LHCN-M2 (cell line): ENCODE data around the gene MRNIP. TPM values are rescaled to one million over a fixed set of nuclear protein-coding genes. Genes with fewer than 3 reads are reported as not detected.
"Not testable (repeated sequence)": the region's sequence is repeated elsewhere in the genome, so short reads cannot be mapped to it uniquely, and the experiment has no call there.

Source experiments
- DNase-seq: peaks from one replicate; pipeline ENCODE4 v3.0.0-alpha.2; 2012; ENCODE audit warnings: low read depth
- total RNA-seq: library from RNA; depleted of rRNA; stranded (reverse); fragments of >200 nt; gene quantifications from 2 replicates; pipeline ENCODE4 v1.2.3, GENCODE V29; 2014; rRNA removed

MRNIP gene
- total RNA-seq, 1 experiment from 2014 or later: 15.3 TPM

- DNase-seq: no peak
Measured at GRCh38 chr5:179793468-179794139, 65.0 kb downstream of the MRNIP start, which contains the start of gene LTC4S. Gene LTC4S, plus strand, starts transcription at chr5:179793986. Its CDS starts 95 bp downstream, at chr5:179794081.

- DNase-seq: no peak
Measured at GRCh38 chr5:179792612-179793467, 65.8 kb downstream of the MRNIP start.

GRCh38 chr5:179791881-179792611, 66.6 kb downstream of the MRNIP start:
- DNase-seq: no peak

GRCh38 chr5:179789278-179789677, 69.3 kb downstream of the MRNIP start:
- not testable (repeated sequence) for DNase-seq

GRCh38 chr5:179788193-179788854, 70.3 kb downstream of the MRNIP start:
- no peak for DNase-seq

Other genes with a start within 250 kb of the MRNIP start
- 374 and 422 TPM in 2 replicates for gene HNRNPH1, start 235.1 kb downstream of the MRNIP start, total RNA-seq
- gene CBY3, start 177.8 kb downstream of the MRNIP start, total RNA-seq: not detected in 2 replicates
- 440 and 478 TPM in 2 replicates for gene CANX, start 159.8 kb downstream of the MRNIP start, total RNA-seq
- gene MAML1, start 126.0 kb downstream of the MRNIP start, total RNA-seq: 10.0 and 11.7 TPM in 2 replicates
- gene LTC4S, start 64.8 kb downstream of the MRNIP start, total RNA-seq: not detected in 2 replicates
- 150 and 157 TPM in 2 replicates for gene MGAT4B, start 52.0 kb downstream of the MRNIP start, total RNA-seq
- 387 and 548 TPM in 2 replicates for gene SQSTM1, start 37.9 kb downstream of the MRNIP start, total RNA-seq
- gene TBC1D9B, start 49.1 kb upstream of the MRNIP start, total RNA-seq: 75.3 and 77.7 TPM in 2 replicates
- gene RNF130, start 212.9 kb upstream of the MRNIP start, total RNA-seq: 28.1 and 30.0 TPM in 2 replicates